Measurements from ENCODE around the gene BPIFB6. TPM values are rescaled to one million over a fixed set of nuclear protein-coding genes. Genes with fewer than 3 reads are reported as not detected.

Gene BPIFB6
- total and polyA plus RNA-seq, 3 donors from 2014 or later = 0.24 TPM; not detected in 2

DNA sequence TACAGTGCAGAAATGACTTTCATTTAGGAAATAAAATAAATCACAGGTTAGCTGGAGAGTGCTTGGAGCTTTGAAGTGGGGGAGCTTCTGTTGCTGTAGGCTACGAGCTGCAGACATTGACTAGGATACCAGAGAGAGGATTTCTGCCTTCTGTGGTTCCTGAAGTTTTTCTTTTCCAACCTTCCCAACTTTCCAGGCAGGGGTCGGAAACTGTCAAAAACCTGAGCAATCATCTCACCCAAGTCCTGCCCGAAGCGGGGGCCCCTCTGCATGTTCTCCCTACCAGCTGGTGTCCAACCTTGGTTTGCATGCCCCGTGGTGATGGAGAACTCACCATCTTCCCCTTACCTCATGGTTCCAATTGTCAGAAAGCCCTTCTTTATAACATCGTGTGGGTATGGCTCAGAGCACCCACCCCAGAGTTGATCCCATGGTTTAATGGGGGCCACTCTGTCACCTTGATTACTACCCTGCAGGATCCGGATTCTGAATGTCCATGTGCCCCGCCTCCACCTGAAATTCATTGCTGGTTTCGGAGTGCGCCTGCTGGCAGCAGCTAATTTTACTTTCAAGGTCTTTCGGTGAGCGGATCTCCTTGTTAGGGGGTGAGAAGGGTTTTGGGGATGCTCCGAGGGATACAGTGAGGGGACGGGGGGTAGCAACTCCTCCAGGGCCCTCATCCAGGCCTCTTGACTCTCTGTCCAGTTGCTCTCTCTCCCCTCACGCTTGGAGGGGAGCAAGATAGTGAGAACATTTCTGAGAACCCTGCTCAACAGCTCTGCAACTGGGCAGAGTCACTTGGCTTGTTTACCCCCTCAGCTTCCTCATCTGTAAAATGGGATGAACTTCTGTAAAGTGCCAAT is 18.9 kb upstream of the BPIFB6 start:
- H3K4me3 ChIP-seq = no peak overlapping the region
- no peaks in the 10 kb centered on the region for H3K36me3 ChIP-seq (ENCODE audit: low read depth, missing control alignments)
- H3K9me3 ChIP-seq = no peaks in the 10 kb centered on the region
- intact Hi-C loops (cut with DNase I; ENCODE audit: low total_unique reads) = no loop called here
- no peaks in the 10 kb centered on the region for H3K4me1 ChIP-seq
- no peak for TF ChIP-seq POLR2A (IDR thresholded peaks at IDR 0.05)
- TF ChIP-seq, protein P1, sequence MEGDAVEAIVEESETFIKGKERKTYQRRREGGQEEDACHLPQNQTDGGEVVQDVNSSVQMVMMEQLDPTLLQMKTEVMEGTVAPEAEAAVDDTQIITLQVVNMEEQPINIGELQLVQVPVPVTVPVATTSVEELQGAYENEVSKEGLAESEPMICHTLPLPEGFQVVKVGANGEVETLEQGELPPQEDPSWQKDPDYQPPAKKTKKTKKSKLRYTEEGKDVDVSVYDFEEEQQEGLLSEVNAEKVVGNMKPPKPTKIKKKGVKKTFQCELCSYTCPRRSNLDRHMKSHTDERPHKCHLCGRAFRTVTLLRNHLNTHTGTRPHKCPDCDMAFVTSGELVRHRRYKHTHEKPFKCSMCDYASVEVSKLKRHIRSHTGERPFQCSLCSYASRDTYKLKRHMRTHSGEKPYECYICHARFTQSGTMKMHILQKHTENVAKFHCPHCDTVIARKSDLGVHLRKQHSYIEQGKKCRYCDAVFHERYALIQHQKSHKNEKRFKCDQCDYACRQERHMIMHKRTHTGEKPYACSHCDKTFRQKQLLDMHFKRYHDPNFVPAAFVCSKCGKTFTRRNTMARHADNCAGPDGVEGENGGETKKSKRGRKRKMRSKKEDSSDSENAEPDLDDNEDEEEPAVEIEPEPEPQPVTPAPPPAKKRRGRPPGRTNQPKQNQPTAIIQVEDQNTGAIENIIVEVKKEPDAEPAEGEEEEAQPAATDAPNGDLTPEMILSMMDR (IDR thresholded peaks at IDR 0.05) = no peak
- DNase-seq = no peak
- no peaks in the 10 kb centered on the region for H3K27me3 ChIP-seq
- WGBS, 2 donors = 75 to 78% methylated on average over 15 of the region's 15 CpGs
- H3K27ac ChIP-seq = no peak overlapping the region

DNA sequence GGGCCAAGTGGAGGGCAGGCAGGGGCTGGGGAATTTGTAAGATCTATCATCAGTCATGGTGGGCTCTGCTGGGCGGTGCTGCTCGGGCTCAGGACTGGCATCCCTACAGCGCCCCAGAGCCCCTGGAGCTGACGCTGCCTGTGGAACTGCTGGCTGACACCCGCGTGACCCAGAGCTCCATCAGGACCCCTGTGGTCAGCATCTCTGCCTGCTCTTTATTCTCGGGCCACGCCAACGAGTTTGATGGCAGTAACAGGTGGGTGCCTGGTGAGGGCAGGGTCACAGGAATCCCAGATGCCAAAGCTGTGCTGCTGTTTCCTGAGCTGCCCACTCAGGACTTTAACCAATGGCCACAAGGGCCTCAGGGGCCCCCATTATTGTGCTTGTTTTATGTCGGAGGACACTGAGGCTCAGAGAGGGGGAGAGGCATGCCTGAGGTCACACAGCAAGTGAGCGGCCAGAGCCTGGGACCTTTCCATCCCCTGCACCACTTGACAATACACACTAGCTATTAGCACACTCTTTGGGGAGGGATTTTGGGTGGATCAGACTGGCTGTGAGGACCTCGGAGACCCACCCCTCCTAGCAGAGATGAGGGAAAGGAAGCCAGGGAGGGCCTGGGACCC is 17.6 kb upstream of the BPIFB6 start:
- no peaks in the 10 kb centered on the region for H3K9me3 ChIP-seq
- TF ChIP-seq, protein P1 (IDR thresholded peaks at IDR 0.05) = no peak
- no peak for TF ChIP-seq POLR2A (IDR thresholded peaks at IDR 0.05)
- WGBS, 2 donors = 84 to 100% methylated on average over 1 to 12 of the region's 12 CpGs
- no peaks in the 10 kb centered on the region for H3K36me3 ChIP-seq (ENCODE audit: low read depth, missing control alignments)
- H3K27me3 ChIP-seq = no peaks in the 10 kb centered on the region
- H3K4me3 ChIP-seq = no peak overlapping the region
- DNase-seq = no peak
- no peak overlapping the region for H3K27ac ChIP-seq
- no peaks in the 10 kb centered on the region for H3K4me1 ChIP-seq
- intact Hi-C loops (cut with DNase I; ENCODE audit: low total_unique reads) = no loop called here

DNA sequence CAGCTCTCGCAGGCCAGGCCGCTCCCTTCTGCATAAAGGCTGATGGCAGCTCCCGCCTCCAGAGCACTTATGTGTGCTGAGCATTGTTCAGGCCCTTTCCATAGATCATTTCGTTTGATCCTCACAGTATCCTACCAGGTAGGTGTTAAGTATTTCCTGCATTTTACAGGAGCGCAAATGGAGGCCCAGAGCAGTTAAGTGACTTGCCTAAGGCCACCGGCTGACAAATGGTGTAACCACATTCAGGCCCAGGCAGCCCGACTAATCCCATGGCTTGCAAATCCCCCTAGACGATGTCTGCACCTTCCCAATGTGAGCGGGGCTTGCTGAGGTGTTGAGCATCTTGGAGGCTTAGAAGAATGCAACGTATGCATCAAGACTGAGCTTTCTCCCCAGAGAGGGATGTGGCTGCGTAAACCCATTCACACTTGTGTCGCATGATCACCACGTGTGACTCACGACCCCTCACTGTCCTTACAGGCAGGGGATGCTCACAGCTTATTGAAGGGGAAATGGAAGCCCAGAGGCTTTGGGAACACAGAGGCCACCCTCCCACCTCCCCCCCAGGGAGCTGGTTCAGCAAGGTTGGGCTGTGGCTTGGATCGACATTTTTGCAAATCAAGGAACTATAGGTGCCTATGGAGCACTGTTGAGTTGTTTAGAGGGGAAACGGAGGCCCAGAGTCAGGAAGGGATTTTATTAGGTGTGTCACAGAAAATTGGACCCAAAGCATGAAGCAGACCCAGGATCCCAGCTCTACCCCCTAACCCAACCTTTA is 16.9 kb upstream of the BPIFB6 start:
- Histone ChIP-seq H3K4me1 (no peaks in the 10 kb centered on the region), H3K36me3 (ENCODE audit: low read depth, missing control alignments) (no peaks in the 10 kb centered on the region), H3K9me3 (no peaks in the 10 kb centered on the region), H3K27me3 (no peaks in the 10 kb centered on the region), H3K4me3 (no peak overlapping the region), H3K27ac (no peak overlapping the region)
- TF ChIP-seq, protein P1 (IDR thresholded peaks at IDR 0.05) = no peak
- TF ChIP-seq POLR2A (IDR thresholded peaks at IDR 0.05) = no peak
- no peak for DNase-seq
- 80 to 82% methylated on average over 16 of the region's 16 CpGs for WGBS, 2 donors
- intact Hi-C loops (cut with DNase I; ENCODE audit: low total_unique reads) = no loop called here

DNA sequence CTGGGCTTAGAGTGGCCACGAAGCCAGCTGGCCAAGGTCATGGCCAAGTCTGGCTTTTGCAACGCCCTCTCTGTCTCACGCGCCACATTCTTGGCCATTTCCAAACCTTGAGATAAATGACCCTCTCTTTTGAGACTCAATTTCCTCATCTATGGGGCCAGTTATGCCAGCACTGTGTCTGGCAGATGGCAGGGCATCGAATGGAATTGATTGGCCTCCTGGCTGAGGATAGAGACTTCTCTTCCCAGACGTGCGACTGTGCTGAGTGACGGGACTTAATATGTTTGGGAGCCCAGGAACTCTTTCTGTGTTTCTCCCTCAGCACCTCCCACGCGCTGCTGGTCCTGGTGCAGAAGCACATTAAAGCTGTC is 16.3 kb upstream of the BPIFB6 start:
- H3K9me3 ChIP-seq = no peaks in the 10 kb centered on the region
- H3K4me1 ChIP-seq = no peaks in the 10 kb centered on the region
- H3K27ac ChIP-seq = no peak overlapping the region
- no peaks in the 10 kb centered on the region for H3K36me3 ChIP-seq (ENCODE audit: low read depth, missing control alignments)
- intact Hi-C loops (cut with DNase I; ENCODE audit: low total_unique reads) = no loop called here
- H3K4me3 ChIP-seq = no peak overlapping the region
- no peak for DNase-seq
- no peak for TF ChIP-seq POLR2A (IDR thresholded peaks at IDR 0.05)
- TF ChIP-seq, protein P1 (IDR thresholded peaks at IDR 0.05) = no peak
- no peaks in the 10 kb centered on the region for H3K27me3 ChIP-seq
- 54 to 78% methylated on average over 7 to 10 of the region's 10 CpGs for WGBS, 2 donors
